GM20000 (cell line): Measurements from ENCODE around the gene PFDN6.

Experiments
- DNase-seq: peaks from one replicate; pipeline ENCODE4 v3.0.0; 2012; ENCODE audit warnings: low spot score
- TF ChIP-seq, protein P1 (sequence below): IDR thresholded peaks from 2 replicates; pipeline ENCODE4 v1.5.1; 2012; ENCODE audit warnings: mild to moderate bottlenecking, control low read depth; ENCODE audit errors: extremely low read depth, missing control alignments

The PFDN6 gene

GRCh38 chr6:33330736-33331135 is 41.3 kb downstream of the PFDN6 start:
- TF ChIP-seq, protein P1, sequence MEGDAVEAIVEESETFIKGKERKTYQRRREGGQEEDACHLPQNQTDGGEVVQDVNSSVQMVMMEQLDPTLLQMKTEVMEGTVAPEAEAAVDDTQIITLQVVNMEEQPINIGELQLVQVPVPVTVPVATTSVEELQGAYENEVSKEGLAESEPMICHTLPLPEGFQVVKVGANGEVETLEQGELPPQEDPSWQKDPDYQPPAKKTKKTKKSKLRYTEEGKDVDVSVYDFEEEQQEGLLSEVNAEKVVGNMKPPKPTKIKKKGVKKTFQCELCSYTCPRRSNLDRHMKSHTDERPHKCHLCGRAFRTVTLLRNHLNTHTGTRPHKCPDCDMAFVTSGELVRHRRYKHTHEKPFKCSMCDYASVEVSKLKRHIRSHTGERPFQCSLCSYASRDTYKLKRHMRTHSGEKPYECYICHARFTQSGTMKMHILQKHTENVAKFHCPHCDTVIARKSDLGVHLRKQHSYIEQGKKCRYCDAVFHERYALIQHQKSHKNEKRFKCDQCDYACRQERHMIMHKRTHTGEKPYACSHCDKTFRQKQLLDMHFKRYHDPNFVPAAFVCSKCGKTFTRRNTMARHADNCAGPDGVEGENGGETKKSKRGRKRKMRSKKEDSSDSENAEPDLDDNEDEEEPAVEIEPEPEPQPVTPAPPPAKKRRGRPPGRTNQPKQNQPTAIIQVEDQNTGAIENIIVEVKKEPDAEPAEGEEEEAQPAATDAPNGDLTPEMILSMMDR, result no peak
- no peak for DNase-seq

- TF ChIP-seq, protein P1, result no peak
- no peak for DNase-seq
Measured at GRCh38 chr6:33333666-33334065, 44.3 kb downstream of the PFDN6 start.

DNA sequence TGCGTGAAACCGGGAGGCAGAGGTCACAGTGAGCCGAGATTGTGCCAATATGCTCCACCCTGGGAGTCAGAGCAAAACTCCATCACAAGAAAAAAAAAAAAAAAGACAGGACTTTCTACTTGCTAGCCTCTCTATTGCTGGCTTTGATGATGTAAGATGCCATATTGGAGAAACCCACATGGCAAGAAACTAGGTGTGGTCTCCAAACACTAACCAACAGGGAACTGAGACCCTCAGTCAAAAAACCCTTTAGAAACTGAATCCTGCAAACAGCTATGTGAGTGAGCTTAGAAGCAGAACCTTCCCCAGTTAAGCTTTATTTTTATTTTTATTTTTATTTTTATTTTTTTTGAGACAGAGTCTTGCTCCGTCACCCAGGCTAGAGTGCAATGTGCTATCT is 46.5 kb downstream of the PFDN6 start:
- TF ChIP-seq, protein P1, result no peak
- DNase-seq, result no peak

DNA sequence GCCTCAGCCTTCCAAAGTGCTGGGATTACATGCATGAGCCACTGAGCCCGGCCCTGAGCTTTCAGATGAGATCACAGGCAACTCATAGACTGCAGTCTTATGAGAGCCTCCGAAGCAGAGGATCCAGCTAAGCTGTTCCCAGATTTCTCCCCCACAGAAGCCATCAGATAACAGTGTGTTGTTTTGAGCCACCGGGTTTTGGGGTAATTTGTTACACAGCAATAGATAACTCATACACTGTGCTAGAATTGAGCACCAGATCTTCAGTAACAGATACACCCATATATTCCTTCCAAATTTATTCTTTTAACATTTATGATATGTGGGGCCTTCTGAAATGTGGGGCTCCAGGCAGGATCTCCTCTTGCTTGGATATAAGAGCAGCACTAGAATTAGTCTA is 47.1 kb downstream of the PFDN6 start:
- DNase-seq, result no peak
- TF ChIP-seq, protein P1, result no peak

DNA sequence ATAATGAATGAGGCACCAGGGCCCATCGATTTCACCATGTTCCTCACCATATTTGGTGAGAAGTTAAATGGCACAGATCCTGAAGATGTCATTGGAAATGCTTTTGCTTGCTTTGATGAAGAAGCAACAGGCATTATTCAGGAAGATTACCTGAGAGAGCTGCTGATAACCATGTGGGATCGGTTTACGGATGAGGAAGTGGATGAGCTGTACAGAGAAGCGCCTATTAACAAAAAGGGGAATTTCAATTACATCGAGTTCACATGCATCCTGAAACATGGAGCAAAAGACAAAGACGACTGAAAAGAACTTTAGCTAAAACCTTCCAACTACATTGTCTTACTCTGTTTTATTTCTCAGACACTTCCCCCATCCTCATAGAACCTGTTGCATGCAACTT is 49.8 kb downstream of the PFDN6 start:
- DNase-seq, result no peak
- TF ChIP-seq, protein P1, result no peak
